ENCODE data around the gene PPP1R1C.

Gene PPP1R1C

DNA sequence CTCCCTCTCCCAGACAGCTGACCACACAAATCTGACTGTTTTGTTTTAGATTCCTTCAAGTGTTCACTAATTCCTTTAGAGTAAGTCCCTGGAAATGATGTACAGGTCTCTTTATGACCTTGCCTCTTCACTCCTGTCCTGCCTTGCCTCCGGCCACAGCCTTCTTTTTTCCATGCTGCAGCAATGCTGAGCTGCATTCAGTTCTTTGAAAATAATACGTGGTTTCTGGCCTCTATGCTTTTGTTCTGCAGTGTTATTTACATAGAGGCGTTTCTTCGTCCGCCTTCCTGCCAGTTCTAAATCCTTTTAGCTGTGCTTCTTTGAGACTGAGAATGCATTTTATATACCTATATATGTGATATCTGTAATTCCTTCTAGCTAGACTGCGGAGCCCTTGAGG lies 87.2 kb downstream of the PPP1R1C start:
- TF ChIP-seq CTCF (IDR thresholded peaks at IDR 0.05) = no peak
- Histone ChIP-seq H3K4me3 (no peak overlapping the region), H3K27ac (no peak overlapping the region)
- DNase-seq (ENCODE audit: low spot score) = no peak

GRCh38 chr2:182073613-182074012 lies 88.0 kb downstream of the PPP1R1C start:
- TF ChIP-seq CTCF (IDR thresholded peaks at IDR 0.05) = no peak
- DNase-seq (ENCODE audit: low spot score) = no peak
- Histone ChIP-seq H3K27ac (no peak overlapping the region), H3K4me3 (no peak overlapping the region)

DNA sequence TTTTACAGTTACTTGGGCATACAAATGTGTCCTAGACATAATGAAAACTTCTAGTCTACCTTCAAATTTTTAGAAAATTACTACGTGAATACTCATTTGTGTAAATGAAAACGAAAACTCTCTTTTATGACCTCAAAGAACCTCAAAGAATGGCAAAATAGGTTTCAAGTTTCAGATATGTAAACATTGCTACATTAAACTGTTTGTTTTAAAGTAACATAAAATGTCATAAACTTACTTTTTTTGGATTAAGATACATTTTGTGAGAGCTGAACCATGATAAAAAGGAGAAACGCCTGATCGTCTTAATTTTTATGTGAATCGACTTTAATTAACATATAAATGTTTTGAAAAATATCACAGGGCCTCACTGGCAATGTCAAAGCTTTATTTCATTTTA lies 91.4 kb downstream of the PPP1R1C start:
- no peak overlapping the region for H3K27ac ChIP-seq
- no peak for TF ChIP-seq CTCF (IDR thresholded peaks at IDR 0.05)
- DNase-seq (ENCODE audit: low spot score) = no peak

GRCh38 chr2:182077448-182078142 lies 91.9 kb downstream of the PPP1R1C start:
- Histone ChIP-seq H3K4me3 (no peak overlapping the region), H3K27ac (no peak overlapping the region)
- TF ChIP-seq CTCF (IDR thresholded peaks at IDR 0.05) = peak; percentile 38
- DNase-seq (ENCODE audit: low spot score) = no peak

More for the DNA sequence above, 91.4 kb downstream of the PPP1R1C start:
- no peak overlapping the region for H3K4me3 ChIP-seq

DNA sequence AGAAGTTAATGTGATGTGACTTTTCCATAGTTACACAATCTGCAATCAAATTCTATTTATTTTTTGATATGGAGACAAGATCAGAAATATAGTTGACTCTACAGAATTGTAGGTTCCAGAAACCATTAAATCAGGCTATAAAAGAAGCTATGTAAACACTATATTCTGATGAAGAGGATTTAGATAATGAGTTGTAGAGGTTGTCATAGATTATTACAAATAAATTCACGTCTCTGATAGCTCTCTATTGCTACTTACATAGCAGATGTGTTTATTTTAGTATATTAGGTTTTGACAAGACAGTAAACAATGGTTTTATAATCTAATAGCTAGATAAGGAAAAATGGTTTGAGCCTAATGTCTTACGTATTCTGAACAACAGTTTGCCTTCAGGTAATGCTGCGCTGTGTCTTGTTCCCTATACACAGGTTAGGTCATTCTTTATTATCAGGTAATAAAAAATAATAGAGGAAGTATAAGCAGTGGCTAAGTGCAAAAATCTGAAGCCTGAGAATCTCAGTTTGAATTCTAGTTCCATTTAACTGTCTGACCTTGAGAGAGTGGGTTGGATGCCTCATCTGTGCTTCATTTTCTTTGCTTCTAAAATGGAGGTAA lies 93.4 kb downstream of the PPP1R1C start:
- Histone ChIP-seq H3K4me3 (no peak overlapping the region), H3K27ac (no peak overlapping the region)
- no peak for DNase-seq (ENCODE audit: low spot score)
- no peak for TF ChIP-seq CTCF (IDR thresholded peaks at IDR 0.05)

DNA sequence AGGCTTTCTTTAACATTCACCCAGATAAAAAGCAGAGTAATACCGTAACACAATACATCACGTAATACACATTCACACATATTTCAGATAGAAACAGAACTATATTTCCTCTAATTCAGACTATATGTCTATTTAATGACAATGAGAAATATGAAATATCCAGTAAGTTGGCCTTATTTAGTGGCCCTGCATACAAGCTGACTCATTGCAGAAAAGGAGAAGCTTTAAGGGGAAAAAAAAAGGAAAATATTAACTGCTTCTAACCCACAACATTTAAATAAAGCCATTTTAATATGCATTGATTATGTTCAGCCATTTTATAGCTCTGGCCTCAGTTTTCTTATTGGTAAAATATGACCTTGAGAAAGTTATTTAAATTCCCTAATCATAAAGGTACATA lies 94.8 kb downstream of the PPP1R1C start:
- DNase-seq (ENCODE audit: low spot score) = no peak
- TF ChIP-seq CTCF (IDR thresholded peaks at IDR 0.05) = no peak
- no peak overlapping the region for H3K4me3 ChIP-seq

More for the DNA sequence above, 94.8 kb downstream of the PPP1R1C start:
- H3K27ac ChIP-seq = no peak overlapping the region

All from coronary artery (tissue), 2 donors.